Neuron (in vitro differentiated cells): ENCODE measurements around the gene IL11.

Experiments used
- H2AFZ ChIP-seq: one replicate; pipeline ENCODE4 v1.6.1; 2013; ENCODE audit warnings: low read depth, mild to moderate bottlenecking, inconsistent platforms, low read length, moderate library complexity
- H3K27me3 ChIP-seq: one replicate; pipeline ENCODE4 v1.6.1; 2013; ENCODE audit warnings: low read length; ENCODE audit not compliant: insufficient read depth
- H3K36me3 ChIP-seq: one replicate; pipeline ENCODE4 v1.6.1; 2013; ENCODE audit warnings: low read length; ENCODE audit not compliant: insufficient read depth
- H3K4me1 ChIP-seq: one replicate; pipeline ENCODE4 v1.6.1; 2013; ENCODE audit warnings: low read length; ENCODE audit not compliant: insufficient read depth
- H3K4me3 ChIP-seq: 2 replicates; pipeline ENCODE4 v1.5.1; 2013; ENCODE audit warnings: mild to moderate bottlenecking, low read length, moderate library complexity
- H3K9me3 ChIP-seq: one replicate; pipeline ENCODE4 v1.6.1; 2013; ENCODE audit warnings: low read length

IL11 gene

DNA sequence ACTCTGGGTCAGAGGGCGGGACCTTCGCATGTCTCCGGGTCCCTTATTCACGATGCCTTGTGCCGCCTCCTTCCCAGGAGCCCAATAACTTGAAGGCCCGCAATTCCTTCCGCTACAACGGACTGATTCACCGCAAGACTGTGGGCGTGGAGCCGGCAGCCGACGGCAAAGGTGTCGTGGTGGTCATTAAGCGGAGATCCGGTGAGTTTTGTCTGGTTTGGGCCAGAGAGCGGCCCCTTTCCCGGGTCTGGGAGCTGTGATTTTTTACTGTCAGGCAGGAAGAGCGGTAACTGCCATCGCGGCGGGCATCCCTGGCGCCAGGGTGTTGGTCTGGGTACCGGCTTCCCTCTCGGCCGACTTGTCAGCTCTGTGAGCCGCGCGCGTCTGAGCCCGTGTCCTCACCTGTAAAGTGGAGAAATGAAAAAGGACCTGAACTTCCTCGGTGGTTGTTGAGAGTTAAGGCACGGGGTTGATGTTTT lies 16.3 kb upstream of the IL11 start:
- Histone ChIP-seq H3K9me3 (no peaks in the 10 kb centered on the region), H3K4me3 (peak overlapping the region; percentile 76), H3K27me3 (no peaks in the 10 kb centered on the region), H3K36me3 (peaks cover 45% of the 10 kb centered on the region), H2AFZ (no peak overlapping the region), H3K4me1 (peaks cover 29% of the 10 kb centered on the region)

DNA sequence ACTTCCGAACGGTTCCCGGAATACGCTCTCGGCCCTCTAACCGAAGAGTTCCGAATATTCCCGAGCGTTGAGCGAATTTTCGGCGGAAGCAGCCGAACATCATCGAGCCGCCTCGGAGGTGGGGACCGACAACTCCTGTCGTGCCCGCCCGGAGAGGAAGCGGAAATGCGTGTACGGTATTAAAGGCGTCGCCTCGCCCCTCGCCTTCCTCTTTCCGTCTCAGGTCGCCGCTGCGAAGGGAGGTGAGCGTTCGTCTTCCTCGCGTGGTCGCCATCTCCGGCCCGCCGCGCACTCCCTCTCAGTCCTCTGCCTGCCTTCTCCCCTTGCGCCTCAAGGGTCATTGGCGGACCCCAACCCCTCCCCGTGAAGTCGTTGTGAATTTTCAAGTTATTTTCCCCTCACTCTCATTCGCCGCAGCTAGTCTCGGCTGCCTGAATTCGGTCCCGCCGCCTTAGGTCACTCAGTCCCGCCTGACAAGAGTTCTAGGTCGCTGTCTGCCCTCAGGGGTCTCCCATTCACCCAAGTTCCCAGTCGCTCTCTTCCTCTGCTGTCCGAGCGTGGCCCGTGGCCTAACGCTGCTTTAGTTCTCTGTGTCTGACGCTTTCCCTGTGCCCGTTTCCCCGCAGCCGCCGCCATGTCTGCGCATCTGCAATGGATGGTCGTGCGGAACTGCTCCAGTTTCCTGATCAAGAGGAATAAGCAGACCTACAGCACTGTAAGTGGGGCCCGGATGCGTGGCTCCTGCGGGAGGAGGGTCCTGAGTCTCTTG lies 15.6 kb upstream of the IL11 start, which contains the start of gene RPL28:
Gene RPL28 (plus strand): TSS at position 209 of the 769 bp plus-strand sequence. CDS start 426 bp downstream, at position 635.
- H3K4me3 ChIP-seq: peak within 1 kb of the TSS; percentile 76
- no peaks in the 10 kb centered on the region for H3K27me3 ChIP-seq
- peaks cover 39% of the 10 kb centered on the region for H3K36me3 ChIP-seq
- no peaks in the 10 kb centered on the region for H3K9me3 ChIP-seq
- peak within 1 kb of the TSS; percentile 16 for H2AFZ ChIP-seq
- H3K4me1 ChIP-seq: peaks cover 29% of the 10 kb centered on the region

DNA sequence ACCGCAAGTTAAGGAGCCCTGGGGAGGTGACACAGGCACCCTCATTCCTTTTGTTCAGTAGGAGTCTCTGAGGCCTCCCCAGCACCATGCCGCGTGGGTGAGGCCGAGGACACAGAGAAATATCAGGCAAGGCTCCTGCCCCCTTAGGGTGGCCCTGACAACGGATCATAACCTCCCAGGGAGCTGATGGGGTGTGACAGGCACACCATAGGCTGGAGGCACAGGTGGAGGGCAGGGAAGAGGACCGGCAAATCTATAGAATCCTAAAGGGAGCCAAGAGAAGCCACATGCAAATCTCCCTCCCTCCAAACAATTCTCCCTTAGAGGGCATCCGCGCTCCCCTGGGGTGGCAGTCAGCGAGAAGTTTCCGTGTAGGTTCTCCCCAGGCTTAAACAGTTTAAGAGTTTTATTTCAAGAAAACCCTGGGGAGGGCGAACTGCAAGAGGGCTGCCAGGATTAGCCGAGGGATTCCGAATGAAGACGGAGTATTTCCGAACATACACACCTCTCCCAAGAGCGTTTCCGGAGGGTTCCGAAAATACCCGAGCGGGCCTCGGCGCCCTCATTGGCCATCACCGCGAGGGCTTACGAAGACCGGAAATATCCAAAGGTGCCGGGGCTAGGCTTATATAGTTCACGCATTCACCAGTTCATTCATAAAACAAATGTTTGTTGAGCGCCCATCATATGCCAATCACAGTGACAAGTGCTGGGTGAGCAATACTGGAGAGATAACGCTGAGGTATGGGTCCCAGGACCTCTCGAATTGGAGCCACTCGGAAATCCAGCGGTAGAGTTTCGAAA lies 14.9 kb upstream of the IL11 start:
- peak overlapping the region; percentile 76 for H3K4me3 ChIP-seq

DNA sequence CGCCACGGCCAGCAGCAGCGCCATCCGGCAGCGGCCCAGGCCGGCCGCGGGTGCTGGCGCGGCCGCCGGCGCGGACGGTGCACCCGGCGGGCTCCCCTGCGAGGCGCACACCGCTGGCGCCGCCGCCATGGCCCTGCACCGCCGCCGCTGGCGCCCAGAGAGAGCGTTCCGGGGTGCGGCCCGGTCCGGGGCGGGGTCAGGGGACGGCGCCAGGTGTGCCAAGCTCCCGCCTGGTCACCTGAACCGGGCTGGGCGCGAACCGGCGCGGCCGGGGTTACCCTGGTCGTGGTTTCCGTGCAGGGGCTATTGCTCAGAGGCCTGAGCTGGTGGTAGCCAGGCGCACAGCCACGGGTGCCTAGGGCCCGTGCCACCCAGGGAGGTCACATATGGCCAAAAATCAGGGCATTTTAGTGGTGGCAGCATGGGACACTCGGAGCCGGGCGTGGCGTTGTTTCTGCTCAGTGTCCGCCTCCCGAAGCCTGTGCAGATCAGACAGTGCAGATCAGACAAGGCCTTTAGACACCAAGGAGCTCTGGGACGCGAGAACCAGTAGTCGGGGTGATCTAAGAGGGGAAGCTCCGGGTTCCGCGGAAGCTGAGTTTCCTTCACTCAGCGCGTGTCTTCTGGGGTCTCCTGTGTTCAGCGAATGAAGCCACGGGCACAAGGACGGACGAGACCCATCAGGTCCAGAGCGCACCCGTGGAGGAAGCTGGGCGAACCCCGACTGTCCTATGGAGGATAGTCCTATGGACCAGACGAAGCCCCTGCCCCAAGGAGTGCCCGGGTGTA lies 14.1 kb upstream of the IL11 start, which contains the start of gene TMEM238:
Gene TMEM238 (minus strand): TSS at position 162 of the 789 bp plus-strand sequence. CDS start 33 bp downstream, at position 129.
- Histone ChIP-seq H3K9me3 (no peaks in the 10 kb centered on the region), H3K36me3 (peaks cover 28% of the 10 kb centered on the region), H2AFZ (peak within 1 kb of the TSS; percentile 16), H3K27me3 (no peaks in the 10 kb centered on the region), H3K4me3 (peak within 1 kb of the TSS; percentile 76), H3K4me1 (peaks cover 29% of the 10 kb centered on the region)

More for the DNA sequence above, 14.9 kb upstream of the IL11 start:
- Histone ChIP-seq H3K4me1 (peaks cover 29% of the 10 kb centered on the region), H3K27me3 (no peaks in the 10 kb centered on the region), H2AFZ (peak overlapping the region; percentile 16), H3K9me3 (no peaks in the 10 kb centered on the region), H3K36me3 (peaks cover 36% of the 10 kb centered on the region)

DNA sequence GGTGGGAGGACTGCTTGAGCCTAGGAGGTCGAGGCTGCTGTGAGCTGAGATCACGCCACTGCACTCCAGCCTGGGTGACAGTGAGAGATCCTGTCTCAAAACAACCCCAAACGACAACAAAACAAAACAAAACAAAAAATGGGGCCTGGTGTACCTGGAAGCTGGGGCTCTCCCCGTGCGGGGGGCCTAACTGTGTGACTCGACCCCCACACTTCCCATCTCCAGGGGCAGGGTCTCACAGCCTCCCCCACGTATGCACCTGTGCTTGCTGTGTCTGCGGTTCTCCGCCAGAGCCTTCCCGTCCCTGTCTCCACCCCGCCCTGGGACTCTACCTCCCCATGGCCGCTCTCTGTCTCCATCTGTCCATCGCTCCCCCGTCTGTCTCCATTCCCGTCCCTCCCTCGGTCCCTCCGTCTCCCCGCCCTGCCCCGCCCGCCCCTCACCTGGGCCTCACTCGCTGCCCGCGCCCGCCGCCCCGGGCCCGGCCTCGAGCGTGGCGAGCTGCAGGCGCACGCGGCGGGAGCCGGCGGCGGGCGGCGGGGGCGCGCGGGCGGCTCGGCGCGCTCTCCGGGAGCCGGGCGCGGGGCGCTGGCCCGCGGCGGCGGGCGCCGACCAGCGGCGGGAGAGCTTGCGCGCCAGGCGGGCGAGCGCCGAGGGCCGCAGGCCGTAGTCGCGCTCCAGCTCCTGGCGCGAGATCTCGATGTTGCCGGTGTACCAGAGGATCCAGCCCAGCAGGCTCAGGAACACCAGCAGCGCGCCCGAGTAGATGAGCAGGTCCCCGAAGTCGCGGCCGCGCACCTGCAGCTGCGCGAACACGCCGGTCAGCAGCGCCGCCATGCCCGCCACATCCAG lies 13.2 kb upstream of the IL11 start:
- peaks cover 28% of the 10 kb centered on the region for H3K4me1 ChIP-seq
- H3K9me3 ChIP-seq: no peaks in the 10 kb centered on the region
- no peak overlapping the region for H2AFZ ChIP-seq
- H3K36me3 ChIP-seq: peaks cover 20% of the 10 kb centered on the region
- H3K4me3 ChIP-seq: no peak overlapping the region
- H3K27me3 ChIP-seq: no peaks in the 10 kb centered on the region

DNA sequence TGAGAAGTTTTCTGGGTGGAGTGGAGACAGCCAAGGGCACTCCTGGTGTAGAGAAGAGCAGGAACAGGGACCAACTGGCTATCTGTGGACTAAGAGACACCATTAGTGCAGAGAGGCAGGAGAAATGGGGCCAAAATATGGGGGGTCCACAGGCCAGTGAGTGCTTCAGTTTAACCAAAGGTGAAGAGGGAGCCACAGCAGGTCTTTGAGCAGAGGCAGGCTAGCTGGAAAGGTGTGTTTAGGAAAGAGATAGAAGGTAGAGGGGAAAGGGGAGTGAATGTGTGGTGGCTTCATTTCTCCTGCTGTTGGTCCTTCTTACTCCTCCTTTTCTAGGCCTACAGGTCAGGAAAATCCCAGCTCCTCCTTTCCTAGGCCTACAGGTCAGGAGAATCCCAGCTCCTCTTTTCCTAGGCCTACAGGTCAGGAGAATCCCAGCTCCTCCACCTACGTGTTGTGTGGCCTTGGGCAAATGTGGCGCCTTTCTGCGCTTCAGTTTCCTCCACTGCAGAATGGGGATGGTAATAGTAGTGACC lies 12.3 kb upstream of the IL11 start:
- Histone ChIP-seq H3K4me1 (peaks cover 23% of the 10 kb centered on the region), H2AFZ (no peak overlapping the region), H3K27me3 (peaks cover under 1% of the 10 kb centered on the region), H3K36me3 (peaks cover 11% of the 10 kb centered on the region), H3K4me3 (no peak overlapping the region), H3K9me3 (no peaks in the 10 kb centered on the region)

DNA sequence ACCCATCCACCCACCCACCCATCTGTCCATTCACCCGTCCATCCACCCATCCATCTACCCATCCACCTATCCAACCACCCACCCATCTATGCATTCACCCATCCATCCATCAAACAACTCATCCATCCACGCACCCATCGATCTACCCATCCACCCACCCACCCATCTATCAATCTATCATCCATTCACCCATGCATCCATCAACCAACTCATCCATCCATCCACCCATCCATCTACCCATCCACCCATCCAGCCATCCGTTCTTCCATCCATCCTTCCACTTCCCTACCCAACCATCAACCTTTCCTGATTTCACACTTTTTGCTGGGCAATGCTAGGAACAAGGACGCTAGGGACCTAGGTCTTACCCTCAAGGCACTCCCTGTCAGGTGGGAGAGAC lies 11.8 kb upstream of the IL11 start:
- Histone ChIP-seq H3K4me3 (no peak overlapping the region), H3K27me3 (peaks cover 3% of the 10 kb centered on the region), H3K36me3 (peaks cover 5% of the 10 kb centered on the region), H2AFZ (no peak overlapping the region), H3K4me1 (peaks cover 21% of the 10 kb centered on the region), H3K9me3 (no peaks in the 10 kb centered on the region)

DNA sequence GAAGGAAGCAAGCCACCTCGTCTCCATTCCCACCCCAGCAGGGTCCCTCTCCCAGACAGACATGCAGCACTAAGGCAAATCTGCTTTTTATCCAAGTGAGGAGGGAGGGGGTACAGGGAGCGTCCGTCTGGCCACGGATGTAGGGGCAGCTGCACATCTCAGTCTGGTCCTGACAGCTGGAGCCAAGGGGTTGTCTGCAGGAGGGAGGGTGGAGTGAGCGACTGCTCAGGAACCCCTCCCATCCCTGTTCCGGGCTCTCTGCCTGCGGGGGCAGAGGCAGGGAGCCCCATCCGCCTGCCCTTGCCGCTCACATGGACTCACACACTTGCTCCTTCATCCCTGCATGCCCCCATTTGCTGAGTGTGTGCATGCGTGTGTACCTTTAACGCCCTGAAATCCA lies 8.9 kb upstream of the IL11 start:
- no peak overlapping the region for H2AFZ ChIP-seq
- no peaks in the 10 kb centered on the region for H3K9me3 ChIP-seq
- H3K4me3 ChIP-seq: no peak overlapping the region
- H3K4me1 ChIP-seq: peaks cover 23% of the 10 kb centered on the region
- H3K27me3 ChIP-seq: peaks cover 3% of the 10 kb centered on the region
- H3K36me3 ChIP-seq: no peaks in the 10 kb centered on the region

DNA sequence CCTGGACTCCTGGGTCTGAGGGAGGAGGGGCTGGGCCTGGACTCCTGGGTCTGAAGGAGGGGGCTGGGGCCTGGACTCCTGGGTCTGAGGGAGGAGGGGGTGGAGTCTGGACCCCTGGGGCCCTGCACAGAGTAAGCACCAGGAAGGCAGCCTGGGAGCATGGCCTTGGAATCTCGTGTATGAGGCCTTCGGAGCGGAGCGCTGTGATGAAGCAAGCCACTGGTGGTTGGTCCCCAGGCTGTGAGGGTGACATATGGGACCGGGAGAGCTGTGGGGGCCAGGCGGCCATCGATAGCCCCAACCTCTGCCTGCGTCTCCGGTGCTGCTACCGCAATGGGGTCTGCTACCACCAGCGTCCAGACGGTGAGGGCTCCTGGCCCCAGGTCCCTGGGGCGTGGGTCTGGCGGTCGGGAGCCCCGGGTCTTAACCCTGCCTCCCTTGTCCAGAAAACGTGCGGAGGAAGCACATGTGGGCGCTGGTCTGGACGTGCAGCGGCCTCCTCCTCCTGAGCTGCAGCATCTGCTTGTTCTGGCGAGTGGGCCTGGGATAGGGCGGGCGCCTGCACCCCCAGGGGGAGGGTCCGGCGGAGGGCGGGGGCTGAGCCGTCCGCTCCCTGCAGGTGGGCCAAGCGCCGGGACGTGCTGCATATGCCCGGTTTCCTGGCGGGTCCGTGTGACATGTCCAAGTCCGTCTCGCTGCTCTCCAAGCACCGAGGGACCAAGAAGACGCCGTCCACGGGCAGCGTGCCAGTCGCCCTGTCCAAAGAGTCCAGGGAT lies 7.3 kb upstream of the IL11 start:
- H3K4me1 ChIP-seq: peaks cover 39% of the 10 kb centered on the region
- no peak overlapping the region for H2AFZ ChIP-seq
- H3K27me3 ChIP-seq: peaks cover 9% of the 10 kb centered on the region
- H3K36me3 ChIP-seq: no peaks in the 10 kb centered on the region
- no peaks in the 10 kb centered on the region for H3K9me3 ChIP-seq
- no peak overlapping the region for H3K4me3 ChIP-seq

DNA sequence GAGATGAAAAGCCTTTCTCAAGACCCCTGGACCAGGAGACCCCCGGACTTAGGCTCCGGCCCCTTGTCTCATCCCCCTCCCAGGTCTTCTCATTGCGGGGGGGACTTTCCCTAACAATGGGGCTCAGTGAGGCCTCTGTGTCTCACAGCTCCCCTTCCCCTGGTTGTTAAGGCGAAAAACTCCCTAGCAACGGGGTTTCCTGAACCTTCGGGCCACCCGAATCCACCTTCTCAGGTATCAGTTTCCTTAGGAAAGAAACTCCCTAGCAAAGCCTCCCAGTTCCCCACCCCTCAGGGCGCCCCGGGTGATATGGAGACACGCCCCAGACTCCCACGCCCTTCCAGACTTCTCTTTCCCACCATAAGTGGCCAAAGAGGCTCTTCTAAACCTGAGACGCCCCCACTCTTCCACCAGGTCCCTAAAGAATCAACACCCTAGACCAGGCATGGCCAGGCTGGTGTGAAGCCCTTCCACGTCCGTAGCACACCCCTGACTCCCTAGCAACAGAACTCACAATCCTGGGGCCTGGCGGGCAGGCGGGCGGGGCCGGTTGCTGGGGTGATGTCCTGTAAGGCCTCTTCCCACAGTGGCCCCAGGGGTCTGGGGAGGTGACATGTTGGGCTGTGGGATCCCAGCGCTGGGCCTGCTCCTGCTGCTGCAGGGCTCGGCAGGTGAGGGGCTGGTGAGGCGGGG lies 6.1 kb upstream of the IL11 start, which contains the start of gene TMEM190:
Gene TMEM190 (plus strand): TSS at position 586 of the 693 bp plus-strand sequence. CDS start 28 bp downstream, at position 614.
- H3K4me1 ChIP-seq: peaks cover 45% of the 10 kb centered on the region
- no peak within 1 kb of the TSS for H3K4me3 ChIP-seq
- H3K36me3 ChIP-seq: no peaks in the 10 kb centered on the region
- H3K9me3 ChIP-seq: no peaks in the 10 kb centered on the region
- peaks cover 9% of the 10 kb centered on the region for H3K27me3 ChIP-seq
- no peak within 1 kb of the TSS for H2AFZ ChIP-seq
